NB4 (cell line): ENCODE results near the gene SPP1.

Source experiments
- DNase-seq: peaks from one replicate; pipeline ENCODE4 v3.0.0; 2010; ENCODE audit warnings: low read depth
- H3K4me3 ChIP-seq: one replicate; pipeline ENCODE4 v1.5.1; 2011; ENCODE audit warnings: mild to moderate bottlenecking, low read depth, low read length, moderate library complexity
- CTCF ChIP-seq: IDR thresholded peaks from one replicate; pipeline ENCODE4 v1.5.1; 2012; ENCODE audit warnings: low read depth, low read length
- MAX ChIP-seq: IDR thresholded peaks from 2 replicates; pipeline ENCODE4 v1.6.1; 2011; ENCODE audit warnings: low read depth, low read length
- MYC ChIP-seq: IDR thresholded peaks from 2 replicates; pipeline ENCODE4 v1.6.1; 2011; ENCODE audit warnings: low read depth, low read length
- POLR2A ChIP-seq: IDR thresholded peaks from 2 replicates; pipeline ENCODE4 v1.6.1; 2011; ENCODE audit warnings: mild to moderate bottlenecking; ENCODE audit not compliant: insufficient read length; ENCODE audit errors: extremely low read depth

The SPP1 gene

GRCh38 chr4:87981486-87981885 lies 6.0 kb downstream of the SPP1 start:
- TF ChIP-seq POLR2A (no peak), MYC (no peak), CTCF (no peak), MAX (no peak)
- no peak for DNase-seq
- H3K4me3 ChIP-seq: no peak overlapping the region

- H3K4me3 ChIP-seq: no peak overlapping the region
- no peak for DNase-seq
- TF ChIP-seq MYC (no peak), CTCF (no peak), POLR2A (no peak), MAX (no peak)
These were observed 6.5 kb downstream of the SPP1 start for GRCh38 chr4:87982036-87982435.

- no peak for DNase-seq
- no peak overlapping the region for H3K4me3 ChIP-seq
- no peak for TF ChIP-seq CTCF
These were observed 7.0 kb downstream of the SPP1 start for GRCh38 chr4:87982446-87983010.

- H3K4me3 ChIP-seq: no peak overlapping the region
- DNase-seq: no peak
- TF ChIP-seq POLR2A: no peak
These were observed 8.5 kb downstream of the SPP1 start for GRCh38 chr4:87983996-87984395.

- peak; percentile 71 for DNase-seq
- TF ChIP-seq POLR2A (no peak), CTCF (peak; percentile 88), MAX (no peak), MYC (no peak)
These were observed 9.8 kb downstream of the SPP1 start for GRCh38 chr4:87985097-87985886.

GRCh38 chr4:87985887-87986200 lies 10.3 kb downstream of the SPP1 start:
- DNase-seq: no peak
- TF ChIP-seq MYC (no peak), CTCF (no peak)
- H3K4me3 ChIP-seq: no peak overlapping the region

More at GRCh38 chr4:87985097-87985886, 9.8 kb downstream of the SPP1 start:
- no peak overlapping the region for H3K4me3 ChIP-seq
